ENCODE results near the gene EFNA2. TPM values are rescaled to one million over a fixed set of nuclear protein-coding genes. Genes with fewer than 3 reads are reported as not detected.

The EFNA2 gene
- total RNA-seq, 1 donor: not detected

DNA sequence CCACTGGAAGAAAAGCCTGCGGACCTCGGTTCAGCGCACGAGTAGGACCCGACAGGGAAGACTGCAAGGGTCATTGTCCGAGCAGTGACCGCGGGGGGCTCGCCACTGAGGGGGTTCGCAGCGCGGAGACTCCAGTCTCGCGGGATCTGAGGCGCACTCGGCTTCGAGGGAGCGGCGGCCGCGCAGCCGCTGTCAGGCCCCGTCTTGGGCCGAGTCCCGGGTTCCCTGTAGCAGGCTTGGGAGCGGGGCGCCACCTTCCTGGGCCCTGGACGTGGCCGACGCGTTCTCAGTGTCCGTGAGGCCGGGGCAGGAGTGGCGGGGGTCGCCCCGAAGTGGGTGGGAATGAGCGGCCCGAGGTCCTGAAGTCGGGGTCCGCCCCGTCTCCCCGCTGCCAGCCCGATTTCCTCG is 10.8 kb upstream of the EFNA2 start:
- H3K4me3 ChIP-seq (ENCODE audit: low read depth, low read length): peak overlapping the region; percentile 60
- DNase-seq (ENCODE audit: low read depth): no peak
- no peak for TF ChIP-seq CTCF (IDR thresholded peaks at IDR 0.05; ENCODE audit: insufficient read depth, low read length)

DNA sequence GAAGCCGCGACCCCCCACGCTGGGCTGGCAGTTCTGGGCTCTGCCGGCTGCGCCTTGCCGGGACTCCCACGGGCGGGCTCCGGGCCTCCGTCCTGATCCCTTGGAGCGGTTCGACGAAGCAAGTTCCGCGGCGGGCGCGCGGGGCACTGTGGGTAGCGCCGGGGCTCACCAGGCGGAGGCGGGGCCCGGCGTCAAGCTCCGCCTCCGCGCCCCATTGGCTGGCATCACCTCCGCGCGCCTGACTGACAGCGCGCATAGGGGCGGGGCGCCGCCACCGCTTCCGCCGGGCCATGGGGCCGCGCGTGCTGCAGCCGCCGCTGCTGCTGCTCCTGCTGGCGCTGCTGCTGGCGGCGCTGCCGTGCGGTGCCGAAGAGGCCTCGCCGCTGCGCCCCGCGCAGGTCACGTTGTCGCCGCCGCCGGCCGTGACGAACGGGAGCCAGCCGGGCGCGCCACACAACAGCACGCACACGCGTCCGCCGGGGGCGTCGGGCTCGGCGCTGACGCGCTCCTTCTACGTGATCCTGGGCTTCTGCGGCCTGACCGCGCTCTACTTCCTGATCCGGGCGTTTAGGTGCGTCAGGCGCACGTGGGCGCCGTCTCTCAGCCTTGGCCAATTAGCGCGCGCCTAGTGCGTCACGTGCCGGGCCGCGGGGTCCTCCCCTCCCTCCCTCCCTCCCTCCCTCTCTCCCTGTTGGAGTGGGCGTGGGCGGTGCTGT is 10.3 kb upstream of the EFNA2 start, which contains the start of gene FAM174C:
Gene FAM174C (plus strand): TSS at position 271 of the 716 bp plus-strand sequence. CDS start 20 bp downstream, at position 291.
- DNase-seq (ENCODE audit: low read depth): peak; percentile 95
- TF ChIP-seq CTCF (IDR thresholded peaks at IDR 0.05; ENCODE audit: insufficient read depth, low read length): no peak
- peak within 1 kb of the TSS; percentile 76 for H3K4me3 ChIP-seq (ENCODE audit: low read depth, low read length)

- DNase-seq (ENCODE audit: low read depth): no peak
- TF ChIP-seq CTCF (IDR thresholded peaks at IDR 0.05; ENCODE audit: insufficient read depth, low read length): no peak
- peak overlapping the region; percentile 76 for H3K4me3 ChIP-seq (ENCODE audit: low read depth, low read length)
Observed at GRCh38 chr19:1275976-1276627, 9.6 kb upstream of the EFNA2 start.

- H3K4me3 ChIP-seq (ENCODE audit: low read depth, low read length): peak overlapping the region; percentile 76
- TF ChIP-seq CTCF (IDR thresholded peaks at IDR 0.05; ENCODE audit: insufficient read depth, low read length): no peak
- DNase-seq (ENCODE audit: low read depth): no peak
Observed at GRCh38 chr19:1276628-1277022, 9.0 kb upstream of the EFNA2 start.

- no peak for TF ChIP-seq CTCF (IDR thresholded peaks at IDR 0.05; ENCODE audit: insufficient read depth, low read length)
- H3K4me3 ChIP-seq (ENCODE audit: low read depth, low read length): no peak overlapping the region
- no peak for DNase-seq (ENCODE audit: low read depth)
Observed at GRCh38 chr19:1277061-1277460, 8.6 kb upstream of the EFNA2 start.

DNA sequence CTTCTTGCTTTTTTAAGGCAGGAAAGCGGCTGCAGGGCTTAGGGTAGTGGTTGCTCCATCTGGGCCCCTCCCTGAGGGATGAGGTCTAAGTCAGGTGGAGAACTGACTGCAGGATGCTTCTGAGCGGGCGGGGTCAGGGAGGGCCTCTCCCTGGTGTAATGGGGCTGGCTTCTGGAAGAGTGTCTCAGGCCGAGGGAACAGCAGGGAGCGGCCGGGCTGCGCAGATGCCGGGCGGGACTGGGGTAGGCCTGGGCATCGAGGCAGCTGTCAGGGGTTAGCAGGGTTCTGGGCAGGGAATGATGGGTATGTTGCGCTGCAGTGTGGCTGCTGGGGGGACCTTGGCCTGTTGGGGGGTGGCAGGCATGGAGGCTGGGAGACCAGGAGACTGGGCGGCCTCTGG is 7.6 kb upstream of the EFNA2 start:
- no peak for DNase-seq (ENCODE audit: low read depth)
- no peak for TF ChIP-seq CTCF (IDR thresholded peaks at IDR 0.05; ENCODE audit: insufficient read depth, low read length)
- no peak overlapping the region for H3K4me3 ChIP-seq (ENCODE audit: low read depth, low read length)

Data from fibroblast of the aortic adventitia (primary cell).